ENCODE results near the gene RAF1. TPM values are rescaled to one million over a fixed set of nuclear protein-coding genes. Genes with fewer than 3 reads are reported as not detected.

The RAF1 gene
- total and polyA plus RNA-seq, 2 of the 8 experiments (the other 6 are each of a cell fraction or from before 2014, with no cell fraction given), result 103 to 118 TPM

GRCh38 chr3:12624056-12624455, 39.9 kb downstream of the RAF1 start:
- peaks cover 3% of the 10 kb centered on the region; the same call in 1 of the 2 replicates for H3K79me1 ChIP-seq (ENCODE audit: low read depth, low read length)
- peaks cover 12 to 92% of the 10 kb centered on the region in 2 experiments for H3K79me2 ChIP-seq (ENCODE audit: control insufficient read depth in 1 of 2, insufficient read depth in 2 of 2, low read length in 2 of 2)
- H2BK20ac ChIP-seq (ENCODE audit: low read length), result no peak overlapping the region
- no peaks in the 10 kb centered on the region for H3K27me3 ChIP-seq (replicated peaks in 1 of 4; ENCODE audit: control insufficient read depth in 3 of 4, extremely low read depth in 1 of 4, insufficient read depth in 3 of 4, low read length in 3 of 4)
- H3K14ac ChIP-seq (ENCODE audit: insufficient read length), result no peak overlapping the region
- no peak overlapping the region for H3K27ac ChIP-seq (ENCODE audit: low read depth, low read length)
- no peak for DNase-seq (ENCODE audit: low read depth in 1 of 2, low spot score in 2 of 2)
- no peak overlapping the region for H4K8ac ChIP-seq (ENCODE audit: extremely low read depth, insufficient read depth, low read length)
- no peak for FAIRE-seq
- no peaks in the 10 kb centered on the region for H3K23me2 ChIP-seq (ENCODE audit: low read depth, low read length)
- no peak overlapping the region for H4K91ac ChIP-seq (replicated peaks; ENCODE audit: insufficient read length, low read length)
- WGBS, 2 experiments (ENCODE audit: extremely low coverage in 1 of 2, insufficient coverage in 1 of 2, insufficient read length in 1 of 2, insufficient replicate concordance in 2 of 2, low coverage in 1 of 2, low lambda C conversion rate in 2 of 2, missing lambda C conversion rate in 1 of 2), result 89% methylated on average over 5 of the region's 5 CpGs; no CpG with 5 or more reads in 1 of the 2 experiments
- H2BK5ac ChIP-seq (ENCODE audit: low read depth, low read length), result no peak overlapping the region
- H3K9ac ChIP-seq (replicated peaks in 1 of 4; ENCODE audit: extremely low read depth in 1 of 4, low read depth in 3 of 4, low read length in 3 of 4), result no peak overlapping the region
- H2AFZ ChIP-seq (ENCODE audit: low read length), result no peak overlapping the region
- H3K9me3 ChIP-seq (ENCODE audit: insufficient read depth in 2 of 2, low read depth in 1 of 2, low read length in 1 of 2), result no peaks in the 10 kb centered on the region
- H2BK120ac ChIP-seq (replicated peaks; ENCODE audit: low read depth, low read length), result no peak overlapping the region
- no peaks in the 10 kb centered on the region for H3K36me3 ChIP-seq (ENCODE audit: control insufficient read depth in 2 of 4, insufficient read depth in 4 of 4, low read length in 3 of 4)
- H3K23ac ChIP-seq (ENCODE audit: insufficient read length), result no peak overlapping the region
- H3K4me3 ChIP-seq (ENCODE audit: extremely low read depth in 1 of 4, insufficient read depth in 2 of 4, low read depth in 3 of 4, low read length in 4 of 4), result no peak overlapping the region
- H3K18ac ChIP-seq (ENCODE audit: extremely low read depth, low read length), result no peak overlapping the region
- H2BK15ac ChIP-seq (ENCODE audit: low read length), result no peak overlapping the region
- H3K4ac ChIP-seq (replicated peaks; ENCODE audit: insufficient read length, low read depth, low read length), result no peak overlapping the region
- H4K5ac ChIP-seq (ENCODE audit: insufficient read length, low read depth, low read length), result no peak overlapping the region
- no peak overlapping the region for H3K56ac ChIP-seq (replicated peaks; ENCODE audit: insufficient read length, low read depth, low read length)
- H2AK5ac ChIP-seq (ENCODE audit: low read depth, low read length), result no peak overlapping the region
- no peak overlapping the region for H3K4me2 ChIP-seq (ENCODE audit: insufficient read depth in 1 of 2, low read depth in 2 of 2, low read length in 2 of 2)
- ChIA-PET POLR2A (ENCODE audit: partially characterized antibody) (interaction anchor here (1.2 kb wide), 1 partner anchor 40 kb away, joined by 3 read pairs; the partner anchor contains the start of gene RAF1), CTCF (ENCODE audit: partially characterized antibody) (interaction anchor here (1.0 kb wide), 2 partner anchors 9 to 27 kb away, joined by 3 read pairs; no protein-coding TSS in a partner anchor)
- H2BK12ac ChIP-seq (ENCODE audit: low read depth, low read length), result no peak overlapping the region
- H3K4me1 ChIP-seq (replicated peaks in 1 of 4; ENCODE audit: control insufficient read depth in 3 of 4, insufficient read depth in 4 of 4, low read length in 3 of 4), result no peaks in the 10 kb centered on the region
- peaks cover 12 to 15% of the 10 kb centered on the region in 2 experiments for H4K20me1 ChIP-seq (replicated peaks in 1 of 2; ENCODE audit: control insufficient read depth in 1 of 2, insufficient read depth in 2 of 2, low read length in 2 of 2)
- TF ChIP-seq RXRA (IDR thresholded peaks at IDR 0.05; ENCODE audit: insufficient read depth, low read depth, low read length) (no peak), GTF2F1 (IDR thresholded peaks at IDR 0.05; ENCODE audit: borderline replicate concordance, low read depth, low read length) (no peak), CHD2 (IDR thresholded peaks at IDR 0.05; ENCODE audit: low read length) (no peak), USF2 (IDR thresholded peaks at IDR 0.05; ENCODE audit: low read length) (no peak), FOSL1 (IDR thresholded peaks at IDR 0.05; ENCODE audit: insufficient read depth, low read depth, low read length) (no peak), TEAD4 (IDR thresholded peaks at IDR 0.05; ENCODE audit: low read depth, low read length) (no peak), SIN3A (conservative IDR thresholded peaks at IDR 0.05 in 1 of 2, IDR thresholded peaks at IDR 0.05 in 1 of 2; ENCODE audit: low read depth in 1 of 2, low read length in 2 of 2) (no peak), SAP30 (IDR thresholded peaks at IDR 0.05; ENCODE audit: insufficient read depth, insufficient replicate concordance, low read length) (no peak), GABPA (IDR thresholded peaks at IDR 0.05; ENCODE audit: borderline replicate concordance, insufficient read depth, low read length) (no peak), CBX8 (IDR thresholded peaks at IDR 0.05; ENCODE audit: borderline replicate concordance, low read depth, low read length) (no peak), ATF3 (IDR thresholded peaks at IDR 0.05; ENCODE audit: insufficient read depth, low read depth, low read length) (no peak), BCL11A (IDR thresholded peaks at IDR 0.05; ENCODE audit: low read depth in 2 of 2, low read length in 2 of 2) (no peak)
